Transverse colon (tissue), 3 donors: ENCODE results near the gene EYS.

Source experiments
- CTCF ChIP-seq, 5 experiments: fragments of 200-600 bp in 3 of 5; fragments of 450-650 bp in 2 of 5; sonication (generic) in 3 of 5; IDR thresholded peaks; 1 replicate in 2 of 5; 2 replicates in 3 of 5; pipeline ENCODE4 v1.5.1; 2016 to 2017; ENCODE audit warnings: antibody characterized with exemption in 5 of 5, inconsistent platforms in 3 of 5, mild to moderate bottlenecking in 2 of 5, moderate library complexity in 1 of 5
- POLR2A ChIP-seq: fragments of 450-650 bp; IDR thresholded peaks from one replicate; pipeline ENCODE4 v1.6.1; 2016; ENCODE audit warnings: antibody characterized with exemption, mild to moderate bottlenecking, moderate library complexity

- TF ChIP-seq CTCF (IDR thresholded peaks at IDR 0.05): no peak
- no peak for TF ChIP-seq POLR2A
Observed at GRCh38 chr6:64520050-64520449, 1187.0 kb downstream of the EYS start.
